NB4 (cell line): ENCODE data around the gene CYP26B1.

ENCODE experiments used
- DNase-seq: peaks from one replicate; pipeline ENCODE4 v3.0.0; 2010; ENCODE audit warnings: low read depth
- H3K4me3 ChIP-seq: one replicate; pipeline ENCODE4 v1.5.1; 2011; ENCODE audit warnings: mild to moderate bottlenecking, low read depth, low read length, moderate library complexity
- MYC ChIP-seq: IDR thresholded peaks from 2 replicates; pipeline ENCODE4 v1.6.1; 2011; ENCODE audit warnings: low read depth, low read length
- POLR2A ChIP-seq: IDR thresholded peaks from 2 replicates; pipeline ENCODE4 v1.6.1; 2011; ENCODE audit warnings: mild to moderate bottlenecking; ENCODE audit not compliant: insufficient read length; ENCODE audit errors: extremely low read depth
- TF ChIP-seq, protein P1 (sequence below): IDR thresholded peaks from one replicate; pipeline ENCODE4 v1.5.1; 2012; ENCODE audit warnings: low read depth, low read length
- TF ChIP-seq, protein P2 (sequence below): IDR thresholded peaks from 2 replicates; pipeline ENCODE4 v1.6.1; 2011; ENCODE audit warnings: low read depth, low read length

The CYP26B1 gene

GRCh38 chr2:72095364-72095763, 52.3 kb downstream of the CYP26B1 start:
- DNase-seq: no peak
- TF ChIP-seq, protein P1, sequence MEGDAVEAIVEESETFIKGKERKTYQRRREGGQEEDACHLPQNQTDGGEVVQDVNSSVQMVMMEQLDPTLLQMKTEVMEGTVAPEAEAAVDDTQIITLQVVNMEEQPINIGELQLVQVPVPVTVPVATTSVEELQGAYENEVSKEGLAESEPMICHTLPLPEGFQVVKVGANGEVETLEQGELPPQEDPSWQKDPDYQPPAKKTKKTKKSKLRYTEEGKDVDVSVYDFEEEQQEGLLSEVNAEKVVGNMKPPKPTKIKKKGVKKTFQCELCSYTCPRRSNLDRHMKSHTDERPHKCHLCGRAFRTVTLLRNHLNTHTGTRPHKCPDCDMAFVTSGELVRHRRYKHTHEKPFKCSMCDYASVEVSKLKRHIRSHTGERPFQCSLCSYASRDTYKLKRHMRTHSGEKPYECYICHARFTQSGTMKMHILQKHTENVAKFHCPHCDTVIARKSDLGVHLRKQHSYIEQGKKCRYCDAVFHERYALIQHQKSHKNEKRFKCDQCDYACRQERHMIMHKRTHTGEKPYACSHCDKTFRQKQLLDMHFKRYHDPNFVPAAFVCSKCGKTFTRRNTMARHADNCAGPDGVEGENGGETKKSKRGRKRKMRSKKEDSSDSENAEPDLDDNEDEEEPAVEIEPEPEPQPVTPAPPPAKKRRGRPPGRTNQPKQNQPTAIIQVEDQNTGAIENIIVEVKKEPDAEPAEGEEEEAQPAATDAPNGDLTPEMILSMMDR: no peak
- TF ChIP-seq, protein P2, sequence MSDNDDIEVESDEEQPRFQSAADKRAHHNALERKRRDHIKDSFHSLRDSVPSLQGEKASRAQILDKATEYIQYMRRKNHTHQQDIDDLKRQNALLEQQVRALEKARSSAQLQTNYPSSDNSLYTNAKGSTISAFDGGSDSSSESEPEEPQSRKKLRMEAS: no peak
- TF ChIP-seq POLR2A: no peak
- TF ChIP-seq MYC: no peak
- no peak overlapping the region for H3K4me3 ChIP-seq

- DNase-seq: no peak
- TF ChIP-seq, protein P2: no peak
- TF ChIP-seq MYC (no peak), POLR2A (no peak)
- TF ChIP-seq, protein P1: no peak
- H3K4me3 ChIP-seq: no peak overlapping the region
These were observed 53.0 kb downstream of the CYP26B1 start for GRCh38 chr2:72094701-72095100.

DNA sequence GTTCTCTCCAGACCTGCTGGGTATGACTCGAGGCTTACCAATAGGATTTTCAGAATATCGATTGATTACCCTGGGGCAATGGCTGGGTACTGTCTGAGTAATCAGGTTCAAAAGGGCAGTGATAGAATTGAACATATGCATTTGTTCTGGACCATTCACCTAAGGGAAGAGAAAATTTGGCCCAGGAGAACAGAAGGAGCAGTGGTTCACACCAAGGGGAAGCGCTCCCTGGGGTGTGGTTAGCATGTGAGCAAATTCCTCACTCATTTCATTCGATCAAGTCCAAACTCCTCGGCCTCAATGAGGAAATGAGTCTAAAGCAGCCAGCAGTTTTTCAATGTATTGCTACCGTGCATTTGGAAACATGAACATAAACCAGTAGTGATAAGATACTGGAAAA, 55.6 kb downstream of the CYP26B1 start:
- TF ChIP-seq, protein P1: no peak
- TF ChIP-seq, protein P2: no peak
- TF ChIP-seq MYC (no peak), POLR2A (no peak)
- no peak overlapping the region for H3K4me3 ChIP-seq
- DNase-seq: no peak

- H3K4me3 ChIP-seq: no peak overlapping the region
- no peak for TF ChIP-seq MYC
- no peak for TF ChIP-seq POLR2A
- TF ChIP-seq, protein P2: no peak
- TF ChIP-seq, protein P1: no peak
- no peak for DNase-seq
These were observed 56.7 kb downstream of the CYP26B1 start for GRCh38 chr2:72090781-72091482.

- TF ChIP-seq, protein P2: no peak
- H3K4me3 ChIP-seq: no peak overlapping the region
- no peak for DNase-seq
These were observed 57.4 kb downstream of the CYP26B1 start for GRCh38 chr2:72090271-72090720.

- H3K4me3 ChIP-seq: no peak overlapping the region
- DNase-seq: no peak
- no peak for TF ChIP-seq POLR2A
- TF ChIP-seq, protein P1: no peak
- no peak for TF ChIP-seq MYC
- TF ChIP-seq, protein P2: no peak
These were observed 58.1 kb downstream of the CYP26B1 start for GRCh38 chr2:72089537-72089936.
